CD4-positive, alpha-beta T cell treated with Interleukin-17A for 4 hours (primary cell): ENCODE data around the gene HMGCL.
"Not testable (repeated sequence)": the region's sequence is repeated elsewhere in the genome, so short reads cannot be mapped to it uniquely, and the experiment has no call there.

Source experiments
- DNase-seq: peaks from one replicate; pipeline ENCODE4 v3.0.0-alpha.2; 2020; ENCODE audit warnings: mixed read lengths

HMGCL gene

GRCh38 chr1:23797478-23798448, 27.5 kb downstream of the HMGCL start:
- no peak for DNase-seq

DNA sequence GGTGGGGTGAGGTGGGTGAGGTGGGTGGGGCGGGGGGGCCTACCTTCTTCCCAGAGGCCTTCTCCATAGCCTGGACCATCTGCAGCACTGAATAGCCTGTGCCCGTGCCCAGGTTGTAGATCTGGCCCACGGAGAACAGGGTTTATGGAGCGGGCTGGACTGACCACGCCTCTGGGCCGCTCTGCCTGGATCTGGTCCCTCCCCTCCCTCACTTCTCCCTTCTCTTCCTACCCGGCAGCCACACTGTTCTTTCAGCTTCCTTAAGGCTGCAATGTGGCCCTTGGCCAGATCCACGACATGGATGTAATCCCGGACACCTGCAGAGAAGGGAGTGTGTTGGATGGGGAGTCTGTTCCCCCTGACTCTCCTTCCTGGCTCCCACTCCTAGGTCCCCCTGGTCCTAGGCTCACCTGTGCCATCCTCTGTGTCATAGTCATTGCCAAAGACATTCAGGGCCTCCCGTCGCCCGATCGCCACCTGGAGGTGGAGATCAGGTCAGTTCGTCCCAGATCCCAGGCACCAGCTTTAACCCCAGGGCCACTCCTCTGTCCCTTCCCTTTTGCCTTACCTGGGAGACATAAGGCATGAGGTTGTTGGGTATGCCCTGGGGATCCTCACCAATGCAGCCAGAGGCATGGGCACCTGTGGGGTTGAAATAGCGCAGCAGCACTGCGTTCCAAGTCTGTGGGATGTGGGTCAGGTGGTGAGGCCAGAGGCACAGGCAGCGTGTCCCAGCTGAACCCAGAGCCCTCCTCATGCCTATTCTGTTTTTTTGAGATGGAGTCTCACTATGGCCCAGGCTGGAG, 28.6 kb downstream of the HMGCL start:
- DNase-seq: no peak

DNA sequence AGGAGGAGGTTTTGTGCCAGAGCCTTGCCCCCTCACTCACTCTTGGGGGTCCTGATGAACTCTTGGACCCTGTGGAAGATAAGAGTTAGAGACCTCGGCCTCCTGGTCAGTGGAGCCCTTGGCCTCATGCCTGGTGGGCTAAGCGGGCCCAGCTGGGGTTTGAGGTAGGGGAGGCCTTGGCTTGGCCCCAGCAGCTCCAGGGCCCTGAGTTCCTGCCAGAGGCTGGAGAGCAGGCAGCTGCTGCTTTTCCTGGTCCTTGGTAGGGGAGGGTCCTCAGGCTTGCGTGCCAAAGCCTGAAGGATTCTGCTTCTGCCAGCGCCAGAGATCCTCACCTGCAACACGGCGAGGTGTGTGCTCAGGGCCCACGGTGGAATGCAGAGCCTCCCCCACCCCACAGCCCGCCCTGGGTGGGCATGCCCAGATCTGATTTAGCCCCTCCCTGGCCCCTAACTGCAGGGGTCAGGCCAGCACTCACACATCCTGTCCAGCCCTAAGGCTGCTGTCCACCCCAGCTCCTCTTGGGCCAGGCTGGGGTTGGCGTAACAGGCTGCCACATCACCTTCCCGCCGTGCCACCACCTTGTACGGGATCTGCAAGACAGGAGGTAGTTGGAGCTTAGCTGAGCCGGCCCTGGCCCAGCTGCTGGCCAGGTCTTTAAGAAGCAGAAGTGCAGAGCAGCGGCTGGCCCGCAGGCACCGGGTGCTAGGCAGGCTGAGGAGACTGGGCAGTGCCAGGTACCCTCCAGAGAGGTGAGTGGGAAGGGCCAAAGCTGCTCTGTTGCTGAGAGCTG, 29.4 kb downstream of the HMGCL start:
- DNase-seq: no peak

DNA sequence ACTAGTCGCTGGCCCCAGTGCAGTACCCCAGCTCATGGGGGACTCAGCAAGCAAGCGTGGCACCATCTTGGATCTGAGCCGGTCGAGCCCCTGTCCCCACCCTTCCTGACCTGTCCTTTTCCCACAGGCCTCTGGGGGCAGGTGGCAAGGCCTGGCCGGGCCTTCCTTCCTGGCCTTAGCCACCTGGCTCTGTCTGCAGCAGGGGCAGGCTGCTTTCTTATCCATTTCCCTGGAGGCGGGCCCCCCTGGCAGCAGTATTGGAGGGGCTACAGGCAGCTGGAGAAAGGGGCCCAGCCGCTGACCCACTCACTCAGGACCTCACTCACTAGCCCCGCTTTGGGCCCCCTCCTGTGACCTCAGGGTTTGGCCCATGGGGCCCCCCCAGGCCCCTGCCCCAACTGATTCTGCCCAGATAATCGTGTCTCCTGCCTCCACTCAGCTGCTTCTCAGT, 30.5 kb downstream of the HMGCL start:
- DNase-seq: not testable (repeated sequence)

DNA sequence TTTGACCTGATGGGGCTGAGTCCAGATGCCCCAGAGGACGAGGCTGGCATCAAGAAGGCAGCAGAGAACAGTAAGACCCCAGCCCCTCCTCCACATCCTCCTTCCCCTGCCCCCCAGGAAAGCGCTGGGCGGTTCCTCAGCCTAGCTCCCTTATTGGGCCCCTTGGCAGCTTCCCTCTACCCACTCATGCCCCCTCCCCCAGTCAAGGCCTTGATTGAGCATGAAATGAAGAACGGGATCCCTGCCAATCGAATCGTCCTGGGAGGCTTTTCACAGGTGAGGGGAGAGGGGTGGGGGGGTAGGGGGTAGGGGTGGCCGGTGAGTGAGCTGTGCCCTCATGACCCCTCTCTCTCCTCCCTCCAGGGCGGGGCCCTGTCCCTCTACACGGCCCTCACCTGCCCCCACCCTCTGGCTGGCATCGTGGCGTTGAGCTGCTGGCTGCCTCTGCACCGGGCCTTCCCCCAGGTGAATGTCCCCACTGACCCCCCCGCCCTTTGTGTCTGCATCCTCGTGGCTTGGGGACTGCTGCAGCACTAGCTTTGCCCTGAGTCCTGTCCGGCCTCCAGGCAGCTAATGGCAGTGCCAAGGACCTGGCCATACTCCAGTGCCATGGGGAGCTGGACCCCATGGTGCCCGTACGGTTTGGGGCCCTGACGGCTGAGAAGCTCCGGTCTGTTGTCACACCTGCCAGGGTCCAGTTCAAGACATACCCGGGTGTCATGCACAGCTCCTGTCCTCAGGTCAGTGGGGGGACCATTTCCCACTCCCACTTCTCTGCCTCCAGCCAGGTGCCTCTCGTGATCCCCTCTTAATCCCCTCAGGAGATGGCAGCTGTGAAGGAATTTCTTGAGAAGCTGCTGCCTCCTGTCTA, 31.1 kb downstream of the HMGCL start:
- DNase-seq: no peak

- peak; percentile 27 for DNase-seq
These were observed 32.0 kb downstream of the HMGCL start for GRCh38 chr1:23793018-23793781.

GRCh38 chr1:23792151-23792945, 32.9 kb downstream of the HMGCL start:
- DNase-seq: no peak

DNA sequence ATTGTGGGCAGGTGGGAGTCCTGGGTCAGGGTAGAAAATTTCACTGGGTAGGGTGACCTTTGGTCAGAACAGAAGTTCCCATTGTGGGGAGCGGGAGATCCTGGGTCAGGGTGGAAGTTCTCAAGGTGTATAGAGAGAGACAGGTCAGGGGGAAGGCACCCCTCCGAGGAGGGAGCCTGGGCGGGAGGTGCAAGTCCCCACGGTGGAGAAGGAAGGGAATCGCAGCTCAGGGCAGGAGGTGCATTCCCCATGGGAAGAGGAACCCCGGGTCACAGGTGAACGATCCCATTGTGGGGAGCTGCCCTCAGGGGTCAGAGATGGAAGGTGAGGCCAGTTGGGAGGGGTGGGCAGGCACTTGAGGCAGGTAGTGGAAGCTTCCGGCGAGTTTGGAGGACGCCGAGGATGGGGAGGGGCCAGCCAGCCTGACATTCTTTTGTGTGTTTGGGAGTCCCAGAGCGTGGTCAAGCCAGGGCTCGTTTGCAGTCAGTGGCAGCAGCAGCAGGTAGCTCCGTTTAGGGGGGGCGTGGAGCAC, 33.6 kb downstream of the HMGCL start:
- peak; percentile 38 for DNase-seq

DNA sequence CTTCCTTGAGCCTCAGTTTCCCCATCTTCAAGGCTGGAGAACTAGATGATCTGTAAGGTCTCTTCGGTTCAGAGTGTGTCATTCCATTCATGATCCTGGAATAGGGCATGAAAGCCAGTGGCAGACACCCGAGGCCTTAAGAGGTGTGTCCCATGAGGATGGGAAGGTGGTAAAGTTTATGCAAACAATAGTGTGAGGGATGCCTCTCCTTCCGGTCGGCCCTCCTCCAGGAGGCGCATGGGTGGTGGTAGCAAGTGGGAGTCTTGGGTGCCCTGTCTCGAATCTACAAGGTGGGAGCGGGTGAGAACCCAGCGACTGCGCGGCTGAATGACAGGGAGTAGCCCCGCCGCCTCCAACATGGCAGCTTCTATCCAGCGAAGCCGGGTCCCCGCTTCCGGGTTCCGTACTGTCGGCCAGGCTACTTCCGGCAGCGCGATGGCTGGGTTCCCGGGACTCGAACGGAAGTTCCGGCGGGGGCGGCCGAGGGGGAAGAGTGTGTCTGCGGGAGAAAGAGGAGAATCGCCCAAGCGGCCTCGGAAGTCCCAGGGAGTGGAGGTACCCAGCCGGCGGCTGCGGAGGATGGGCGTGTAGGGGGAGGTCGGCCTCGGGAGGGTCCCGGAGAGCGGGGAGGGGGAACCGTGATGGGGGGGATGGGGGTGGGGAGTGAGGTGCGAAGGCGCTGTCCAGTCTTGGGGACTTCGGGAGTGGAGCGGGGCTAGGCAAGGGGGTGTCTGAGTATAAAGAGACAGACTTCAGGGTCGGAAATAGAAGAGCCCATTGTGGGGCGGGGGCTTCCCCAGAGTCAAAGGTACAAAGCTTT, 34.3 kb downstream of the HMGCL start, which contains the start of gene LYPLA2:
Gene LYPLA2, plus strand, starts transcription at position 450 of the 820 bp plus-strand sequence. CDS start 1,538 bp downstream, outside the sequence.
- DNase-seq: peak; percentile 90

DNA sequence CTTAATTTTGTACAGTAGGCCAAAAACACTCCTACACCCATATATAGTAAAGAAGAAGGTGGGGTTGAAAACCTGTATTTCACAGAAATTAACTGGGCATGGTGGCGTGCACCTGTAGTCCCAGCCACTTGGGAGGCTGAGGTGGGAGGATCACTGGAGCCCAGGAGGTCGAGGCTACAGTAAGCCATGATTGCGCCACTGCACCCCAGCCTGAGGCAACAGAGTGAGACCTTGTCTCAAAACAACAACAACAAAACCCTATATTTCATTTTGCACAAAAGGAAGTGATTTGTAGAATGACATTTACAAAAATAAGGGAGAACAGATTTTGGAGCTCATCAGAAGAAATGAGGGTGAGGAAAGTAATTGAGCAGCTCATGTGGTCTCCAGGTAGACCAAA, 36.5 kb downstream of the HMGCL start:
- no peak for DNase-seq

DNA sequence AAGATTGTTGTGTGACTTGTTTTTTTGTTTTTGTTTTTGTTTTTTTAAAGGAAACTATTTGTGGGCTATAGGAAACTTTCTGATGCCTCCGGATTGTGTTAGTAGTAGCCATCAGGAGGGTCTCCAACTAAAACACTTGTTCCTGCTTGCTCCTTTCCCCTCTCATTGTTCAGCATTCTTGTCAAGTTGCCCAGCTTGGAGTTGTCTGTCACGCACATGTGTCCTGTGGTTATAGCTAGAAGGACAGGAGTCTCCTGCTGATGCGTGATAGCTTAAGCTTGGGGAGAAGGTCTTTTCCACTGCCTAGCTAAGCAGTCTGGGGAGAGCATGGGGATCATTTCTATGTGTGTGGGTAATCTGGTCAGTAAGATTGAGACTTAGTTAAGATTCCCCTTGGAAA, 37.5 kb downstream of the HMGCL start:
- DNase-seq: no peak

GRCh38 chr1:23784846-23785245, 40.4 kb downstream of the HMGCL start:
- DNase-seq: no peak

DNA sequence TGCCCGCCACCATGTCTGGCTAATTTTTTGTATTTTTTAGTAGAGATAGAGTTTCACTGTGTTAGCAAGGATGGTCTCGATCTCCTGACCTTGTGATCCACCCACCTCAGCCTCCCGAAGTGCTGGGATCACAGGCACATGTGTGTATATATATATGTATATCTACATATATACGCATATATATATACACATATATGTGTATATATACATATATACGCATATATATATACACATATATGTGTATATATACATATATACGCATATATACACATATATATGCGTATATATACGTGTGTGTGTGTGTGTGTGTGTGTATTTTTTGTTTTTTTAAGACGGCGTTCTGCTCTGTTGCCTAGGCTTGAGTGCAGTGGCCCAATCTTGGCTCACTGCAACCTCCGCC, 42.1 kb downstream of the HMGCL start:
- not testable (repeated sequence) for DNase-seq

GRCh38 chr1:23779826-23780371, 45.3 kb downstream of the HMGCL start:
- DNase-seq: no peak

- peak; percentile 87 for DNase-seq
These were observed 47.0 kb downstream of the HMGCL start, which contains the start of gene PITHD1 for GRCh38 chr1:23777979-23778814. TSS of gene PITHD1 (plus strand) at chr1:23778418. CDS start at chr1:23778516, 98 bp downstream.

DNA sequence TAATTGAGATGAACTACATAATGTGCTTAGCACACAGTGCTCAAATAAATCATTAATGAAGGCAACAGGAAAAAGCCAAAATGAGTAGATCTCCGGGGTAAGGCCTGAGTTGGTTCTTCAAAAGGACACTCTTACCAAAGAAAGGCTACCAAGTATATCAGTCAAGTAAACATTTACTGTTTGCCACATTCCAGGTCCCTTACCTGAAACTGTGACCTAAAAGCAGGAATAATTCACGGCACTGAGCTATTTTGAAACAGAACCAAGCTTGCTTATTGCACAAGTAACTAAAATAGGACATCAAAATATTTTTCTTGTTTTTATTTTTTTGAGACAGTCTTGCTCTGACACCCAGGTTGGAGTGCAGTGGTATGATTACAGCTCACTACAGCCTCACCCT, 49.0 kb downstream of the HMGCL start:
- DNase-seq: no peak

GRCh38 chr1:23774174-23774880, 50.9 kb downstream of the HMGCL start:
- DNase-seq: no peak
